Stimulated activated CD8-positive, alpha-beta memory T cell treated with anti-CD3 and anti-CD28 coated beads, Interleukin-4, amount 100 ng/mL, for 24 hours (primary cell): ENCODE results near the gene GPX4.

Experiments
- DNase-seq: peaks from one replicate; pipeline ENCODE4 v3.0.0-alpha.2; 2020; ENCODE audit warnings: low read depth

Gene GPX4

DNA sequence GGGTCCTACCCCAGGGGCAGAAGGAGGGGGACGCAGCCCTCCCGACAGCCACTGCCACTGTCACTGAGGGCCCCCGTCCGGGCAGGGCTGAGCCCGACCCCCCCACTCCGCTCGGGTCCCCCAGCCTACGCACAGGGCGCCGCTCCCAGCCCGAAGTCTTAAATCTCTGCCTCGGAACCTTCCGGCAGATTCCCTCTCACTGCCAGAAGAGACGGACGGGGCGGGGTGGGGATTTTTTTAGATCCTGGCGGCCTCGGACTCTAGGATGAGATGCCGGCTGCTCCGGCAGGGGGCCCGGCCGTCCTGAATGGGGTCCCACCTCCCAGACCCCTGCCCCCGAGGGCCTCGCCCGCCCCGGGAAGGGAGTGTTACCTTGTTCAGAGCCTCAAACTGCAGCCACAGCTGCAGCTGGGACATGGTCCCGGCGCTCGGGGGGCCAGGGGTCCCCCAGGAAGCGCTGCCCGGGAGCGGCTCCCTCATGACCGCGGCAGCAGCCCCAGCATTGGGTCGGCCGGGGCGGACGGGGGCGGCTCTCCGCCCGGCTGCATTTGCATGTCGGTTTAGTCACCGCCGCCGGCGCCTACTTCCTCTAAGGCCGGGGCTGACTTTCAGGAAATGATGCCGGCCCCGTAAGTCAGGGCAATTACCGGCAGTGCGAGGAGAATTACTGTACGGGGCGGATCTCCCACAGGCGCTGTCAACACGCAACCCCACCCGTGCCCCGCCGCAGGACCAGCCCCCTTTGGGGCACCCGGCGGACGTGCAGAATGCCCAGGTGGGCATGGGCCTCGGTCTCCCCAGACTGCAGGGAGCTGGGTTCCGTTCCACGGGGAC is 28.1 kb downstream of the GPX4 start:
- DNase-seq: peak; percentile 78

DNA sequence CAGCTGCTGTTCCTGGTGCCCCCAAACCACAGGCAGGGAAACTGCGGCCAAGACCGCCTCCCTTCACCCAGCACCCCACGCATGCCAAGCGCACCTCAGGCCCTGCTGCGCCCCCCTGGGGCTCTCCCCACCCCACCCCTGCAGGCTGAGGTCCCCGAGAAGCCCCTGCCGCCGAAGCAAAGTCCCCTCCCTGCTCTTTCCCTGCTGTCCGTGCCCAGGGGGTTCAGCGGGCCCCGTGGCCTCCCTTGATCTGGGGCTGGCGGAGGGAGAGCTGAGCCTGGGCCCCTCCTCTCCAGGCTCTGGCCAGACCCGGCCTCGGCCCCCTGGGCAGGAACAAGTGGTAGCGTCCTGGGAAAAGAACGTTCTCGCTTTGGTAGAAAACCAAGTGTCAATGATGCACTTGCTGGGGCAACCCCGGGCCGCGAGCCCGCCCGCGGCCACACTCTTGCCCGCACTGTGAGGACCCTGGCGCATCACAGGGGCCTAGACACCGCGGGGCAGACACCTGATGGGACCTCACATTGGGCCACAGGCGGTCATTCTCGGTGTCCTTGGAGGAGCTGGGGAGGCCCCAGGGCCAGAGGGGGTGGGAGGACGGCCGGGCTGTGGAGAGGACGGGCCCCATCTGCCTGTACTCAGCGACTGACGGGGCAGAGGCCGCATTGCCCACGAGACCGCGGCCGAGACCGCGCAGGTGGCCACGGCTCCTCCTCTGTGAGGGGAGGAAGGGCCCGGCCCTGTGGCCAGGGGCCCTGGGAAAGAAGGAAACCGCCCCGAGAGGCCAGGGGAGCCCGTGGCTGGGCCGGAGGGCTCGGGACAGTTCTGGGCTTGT is 29.0 kb downstream of the GPX4 start:
- no peak for DNase-seq

DNA sequence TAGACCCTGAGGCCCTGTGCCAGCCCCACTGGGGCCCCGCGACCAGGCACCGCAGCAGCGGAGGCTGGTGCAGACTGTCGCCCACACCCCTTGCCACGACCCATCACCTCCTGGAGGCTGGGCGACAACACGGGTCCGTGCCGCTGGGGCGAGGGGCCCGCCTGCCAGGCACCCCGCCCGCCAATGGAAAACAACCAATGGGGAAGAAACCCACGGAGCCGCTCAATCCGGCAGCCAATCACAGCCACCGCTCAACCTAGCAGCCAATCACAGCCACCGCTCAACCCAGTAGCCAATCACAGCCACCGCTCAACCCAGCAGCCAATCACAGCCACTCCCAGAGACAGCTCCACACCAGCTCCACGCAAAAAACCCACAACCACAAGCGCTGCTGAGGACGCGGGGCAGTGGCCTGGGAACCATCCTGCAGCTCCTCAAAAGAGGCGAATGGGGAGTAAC is 29.7 kb downstream of the GPX4 start:
- peak; percentile 72 for DNase-seq

DNA sequence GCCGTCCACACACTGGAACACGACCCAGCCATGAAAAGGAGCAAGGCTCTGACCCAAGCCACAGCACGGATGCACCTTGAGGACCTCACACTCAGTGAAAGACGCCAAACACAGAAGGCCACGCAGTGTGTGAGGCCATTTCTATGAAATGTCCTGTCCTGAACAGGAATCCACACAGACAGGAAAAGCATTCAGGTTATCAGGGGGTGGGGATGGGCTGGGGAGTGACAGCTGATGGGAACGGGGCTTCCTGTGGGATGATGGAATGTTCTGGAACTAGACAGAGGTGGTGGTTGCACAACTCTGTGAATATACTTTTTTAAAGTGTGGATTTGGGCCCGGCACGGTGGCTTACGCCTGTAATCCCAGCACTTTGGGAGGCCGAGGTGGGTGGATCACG is 30.6 kb downstream of the GPX4 start:
- DNase-seq: no peak

DNA sequence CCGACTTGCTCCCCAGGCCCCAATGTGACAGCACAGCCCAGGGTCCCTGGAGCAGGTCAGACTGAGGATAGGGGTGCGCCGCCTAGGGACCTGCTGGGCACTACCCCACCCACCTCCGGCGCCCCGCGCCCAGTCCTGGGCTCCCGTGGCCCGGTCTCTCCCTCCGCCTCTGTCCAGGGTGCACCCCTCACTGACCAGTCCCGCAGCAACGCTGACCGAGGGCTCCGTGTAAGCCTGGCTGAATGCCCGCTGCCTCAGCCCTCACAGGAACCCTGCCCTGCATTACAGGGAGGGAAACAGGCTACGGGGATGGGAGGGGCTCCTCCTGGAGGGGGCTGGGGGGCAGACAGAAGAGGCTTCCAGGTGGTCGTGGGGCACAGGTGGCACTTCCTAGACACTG is 31.7 kb downstream of the GPX4 start:
- no peak for DNase-seq

DNA sequence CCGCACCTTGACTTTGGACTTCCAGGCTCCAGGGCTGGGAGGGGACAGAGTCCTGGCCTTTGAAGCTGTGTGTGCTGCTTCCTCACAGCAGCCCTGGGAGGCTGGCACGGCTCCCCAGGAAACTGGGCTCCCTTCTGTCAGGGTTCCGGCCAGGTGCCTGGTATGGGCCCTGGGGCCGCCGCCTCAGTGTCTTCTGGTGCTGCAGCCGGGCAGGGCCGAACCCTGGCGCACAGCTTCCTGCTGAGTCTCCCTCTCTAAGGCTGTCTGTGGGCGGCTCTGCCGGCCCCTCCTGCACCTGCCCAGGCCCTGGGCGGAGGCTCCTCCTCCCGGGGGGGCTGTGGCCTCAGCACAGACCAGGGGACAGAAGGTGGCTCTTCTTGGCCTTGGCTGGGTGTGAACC is 32.4 kb downstream of the GPX4 start:
- DNase-seq: no peak

DNA sequence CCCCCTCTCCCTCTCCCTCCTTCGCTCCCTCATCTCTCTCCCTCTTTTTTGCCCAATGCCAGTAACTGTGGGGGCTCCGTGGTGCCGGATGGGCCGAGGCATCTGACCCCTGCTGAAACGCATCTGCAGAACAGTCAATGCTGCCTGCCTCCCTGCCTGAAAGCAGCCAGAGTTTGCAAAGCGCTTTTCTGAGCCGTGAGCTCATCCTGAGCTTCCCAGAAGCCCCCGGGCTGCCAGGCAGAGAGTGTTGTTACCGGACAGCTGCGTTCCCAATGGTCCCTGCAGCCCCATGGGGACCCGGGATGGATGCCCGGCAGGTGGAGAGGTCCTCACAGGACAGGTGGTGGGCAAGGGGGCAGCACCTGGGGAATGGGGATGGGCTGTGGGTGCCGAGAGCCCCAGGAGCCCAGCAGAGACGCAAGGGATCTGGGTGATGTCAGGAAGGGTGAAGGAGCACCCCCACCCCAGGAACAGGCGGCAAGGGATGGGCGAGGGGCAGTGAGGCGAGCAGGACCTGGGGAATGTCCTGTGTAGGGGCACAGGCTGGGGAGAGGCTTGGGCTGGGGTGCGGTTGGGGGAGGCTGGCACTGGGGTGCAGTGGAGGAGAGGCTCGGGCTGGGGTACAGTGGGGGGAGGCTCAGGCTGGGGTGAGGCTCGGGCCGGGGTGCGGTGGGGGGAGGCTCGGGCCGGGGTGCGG is 33.0 kb downstream of the GPX4 start:
- DNase-seq: no peak

DNA sequence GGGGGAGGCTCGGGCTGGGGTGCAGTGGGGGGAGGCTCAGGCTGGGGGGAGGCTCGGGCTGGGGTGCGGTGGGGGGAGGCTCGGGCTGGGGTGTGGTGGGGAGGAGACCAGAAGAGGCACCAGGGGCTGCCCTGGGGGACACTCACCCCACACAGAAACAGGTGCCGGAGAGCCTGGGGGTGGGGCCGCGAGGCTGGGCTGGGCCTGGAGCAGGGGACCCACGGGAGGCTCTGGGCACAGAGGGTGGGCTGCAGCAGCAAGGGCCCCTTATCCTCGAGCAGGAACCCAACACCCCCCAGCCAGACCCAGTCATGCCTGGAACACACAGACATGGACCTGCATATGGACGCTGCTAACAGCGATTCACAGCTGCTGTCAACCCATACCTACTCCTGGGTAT is 34.3 kb downstream of the GPX4 start:
- DNase-seq: no peak

DNA sequence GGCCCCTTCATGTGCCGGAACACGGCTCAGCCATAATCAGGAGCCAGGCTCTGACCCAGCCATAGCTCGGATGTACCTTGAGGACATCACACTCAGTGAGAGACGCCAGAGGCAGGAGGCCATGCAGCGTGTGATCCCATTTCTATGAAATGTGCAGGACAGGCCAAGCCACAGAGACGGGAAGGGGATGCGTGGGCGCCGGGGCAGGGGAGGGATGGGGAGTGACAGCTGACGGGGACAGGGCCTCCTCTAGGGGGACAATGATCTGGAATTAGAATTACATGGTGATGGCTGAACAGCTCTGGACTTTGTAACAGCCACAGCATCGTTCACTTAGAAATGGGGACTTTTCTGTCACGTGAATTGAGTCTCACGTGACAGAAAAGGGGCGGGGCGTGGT is 35.3 kb downstream of the GPX4 start:
- no peak for DNase-seq

DNA sequence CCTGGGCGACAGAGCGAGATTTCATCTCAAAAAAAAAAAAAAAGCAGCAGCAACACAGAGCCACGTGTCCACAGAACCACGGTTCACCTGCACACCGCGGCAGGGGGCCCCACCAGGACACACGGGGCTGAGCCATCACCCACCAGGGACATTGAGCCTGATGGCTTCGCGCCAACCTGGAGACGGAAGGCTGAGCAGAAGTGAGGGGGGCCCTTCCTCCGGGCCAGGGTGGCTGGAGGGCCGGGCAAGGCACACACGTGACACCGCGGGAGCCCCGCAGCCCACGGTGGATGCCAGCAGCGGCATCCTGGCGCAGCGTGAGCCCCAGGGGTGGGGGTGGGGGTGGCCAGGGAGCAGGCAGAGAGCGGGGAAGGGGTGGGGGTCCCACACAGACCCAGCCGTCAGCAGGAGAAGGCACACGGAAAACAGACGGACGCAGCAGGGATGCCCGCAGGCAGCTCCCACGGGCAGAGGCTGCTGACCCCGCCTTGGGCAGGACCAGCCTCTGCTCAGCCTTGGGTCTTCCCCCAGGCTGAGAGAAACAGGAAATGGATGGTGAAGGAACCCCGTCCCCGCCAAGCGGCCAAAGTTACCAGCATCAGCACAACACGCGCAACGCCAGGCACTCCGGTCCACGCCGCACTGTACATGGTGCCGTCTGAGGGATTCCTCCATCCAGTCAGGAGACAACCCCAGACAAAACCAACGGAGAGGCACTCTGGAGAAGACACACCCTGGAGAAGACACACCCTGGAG is 36.7 kb downstream of the GPX4 start:
- no peak for DNase-seq

DNA sequence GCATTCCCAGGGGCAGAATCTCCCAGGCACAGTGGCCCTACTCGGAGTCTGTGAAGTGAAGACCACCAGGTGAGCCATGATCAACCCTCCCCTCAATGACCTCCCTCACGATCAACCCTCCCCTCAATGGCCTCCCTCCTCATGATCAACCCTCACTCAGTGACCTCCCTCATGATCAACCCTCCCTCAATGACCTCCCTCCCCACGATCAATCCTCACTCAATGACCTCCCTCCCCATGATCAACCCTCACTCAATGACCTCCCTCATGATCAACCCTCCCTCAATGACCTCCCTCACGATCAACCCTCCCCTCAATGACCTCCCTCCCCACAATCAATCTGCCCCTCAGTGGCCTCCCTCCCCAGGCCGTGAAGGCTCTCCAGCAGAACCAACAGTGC is 38.1 kb downstream of the GPX4 start:
- DNase-seq: no peak

DNA sequence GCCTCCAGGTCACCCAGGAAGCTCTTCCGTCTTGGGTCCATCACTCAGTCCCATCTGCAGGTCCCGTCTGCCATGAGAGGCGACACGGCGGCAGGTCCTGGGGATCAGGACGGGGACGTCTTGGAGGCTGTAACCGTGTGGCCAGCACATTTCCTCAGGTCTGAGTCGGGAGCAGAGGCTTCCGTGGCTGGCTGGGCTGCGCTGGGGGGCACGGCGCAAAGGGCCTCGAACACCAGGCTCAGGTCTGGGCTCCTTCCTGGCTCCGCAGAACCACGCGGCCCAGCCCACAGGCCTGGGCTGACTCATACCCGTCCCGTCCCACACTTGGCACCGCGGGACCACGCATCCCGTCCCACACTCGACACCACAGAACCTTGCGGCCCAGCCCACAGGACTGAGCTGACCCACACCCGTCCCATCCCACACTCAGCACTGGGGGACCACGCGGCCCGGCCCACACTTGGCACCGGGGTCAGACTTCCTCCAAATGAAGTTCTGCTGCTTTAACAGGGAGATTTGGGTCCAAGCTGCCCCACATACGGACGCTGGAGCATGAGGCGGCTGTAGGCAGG is 40.1 kb downstream of the GPX4 start:
- DNase-seq: no peak

DNA sequence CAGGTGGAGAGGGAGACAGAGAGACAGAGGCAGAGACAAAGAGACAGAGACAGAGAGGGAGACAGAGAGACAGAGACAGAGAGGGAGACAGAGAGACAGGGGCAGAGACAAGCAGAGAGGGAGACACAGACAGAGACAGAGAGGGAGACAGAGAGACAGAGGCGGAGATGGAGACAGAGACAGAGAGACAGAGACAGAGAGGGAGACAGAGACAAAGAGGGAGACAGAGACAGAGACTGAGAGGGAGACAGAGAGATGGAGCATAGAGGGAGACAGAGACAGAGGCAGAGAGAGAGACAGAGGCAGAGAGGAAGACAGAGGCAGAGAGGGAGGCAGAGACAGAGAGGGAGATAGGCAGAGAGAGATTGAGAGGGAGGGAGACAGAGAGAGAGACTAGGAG is 40.9 kb downstream of the GPX4 start:
- DNase-seq: no peak

DNA sequence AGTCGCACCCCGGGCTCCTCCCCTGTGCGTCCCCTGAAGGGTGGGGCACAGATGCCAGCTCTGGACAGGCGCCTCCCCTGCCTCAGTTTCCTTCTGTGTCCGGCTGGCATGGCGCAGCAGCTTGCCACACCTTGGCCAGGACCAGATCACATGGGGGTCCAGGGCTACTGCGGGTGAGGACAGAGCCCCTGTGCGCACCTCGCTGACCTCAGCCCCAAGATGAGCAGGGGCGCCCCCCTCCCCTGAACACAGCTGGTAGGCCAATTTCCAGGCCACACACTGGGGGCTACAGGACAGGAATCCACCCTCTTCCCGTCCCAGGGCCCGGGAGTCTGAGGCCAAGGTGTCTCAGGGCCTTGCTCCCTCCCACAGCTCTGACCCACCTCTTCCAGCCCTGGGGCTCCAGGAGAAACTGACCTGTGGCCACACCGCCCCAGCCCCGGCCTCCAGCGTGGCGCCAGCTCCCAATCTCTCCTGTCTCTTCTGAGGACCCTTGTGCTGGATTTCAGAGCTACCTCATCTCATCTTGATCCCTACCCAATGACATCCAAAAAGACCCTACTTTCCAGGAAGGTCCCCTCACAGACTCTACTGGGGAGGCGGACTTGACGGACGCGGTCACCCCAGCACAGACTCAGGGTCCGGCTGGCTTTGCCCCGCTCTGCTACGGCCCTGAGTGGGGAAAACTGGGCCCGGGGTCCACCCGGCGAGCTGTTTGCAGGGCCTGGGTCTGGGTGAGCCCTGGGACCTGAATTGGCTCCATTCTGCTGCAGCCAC is 42.0 kb downstream of the GPX4 start:
- DNase-seq: no peak

DNA sequence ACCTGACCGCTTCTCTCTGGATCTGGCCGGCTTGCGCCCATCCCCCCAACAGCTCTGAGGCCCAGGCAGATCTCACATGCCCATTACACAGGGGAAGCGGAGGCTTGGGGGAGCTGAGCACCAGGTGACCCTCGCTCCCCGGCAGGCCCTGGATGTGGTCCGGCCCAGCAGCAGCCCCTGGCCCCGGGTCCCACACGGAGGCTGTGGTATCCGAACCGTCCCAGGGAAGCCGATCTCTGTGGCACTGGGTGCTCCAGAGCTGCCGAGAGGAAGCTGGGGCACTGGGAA is 42.6 kb downstream of the GPX4 start:
- DNase-seq: no peak

DNA sequence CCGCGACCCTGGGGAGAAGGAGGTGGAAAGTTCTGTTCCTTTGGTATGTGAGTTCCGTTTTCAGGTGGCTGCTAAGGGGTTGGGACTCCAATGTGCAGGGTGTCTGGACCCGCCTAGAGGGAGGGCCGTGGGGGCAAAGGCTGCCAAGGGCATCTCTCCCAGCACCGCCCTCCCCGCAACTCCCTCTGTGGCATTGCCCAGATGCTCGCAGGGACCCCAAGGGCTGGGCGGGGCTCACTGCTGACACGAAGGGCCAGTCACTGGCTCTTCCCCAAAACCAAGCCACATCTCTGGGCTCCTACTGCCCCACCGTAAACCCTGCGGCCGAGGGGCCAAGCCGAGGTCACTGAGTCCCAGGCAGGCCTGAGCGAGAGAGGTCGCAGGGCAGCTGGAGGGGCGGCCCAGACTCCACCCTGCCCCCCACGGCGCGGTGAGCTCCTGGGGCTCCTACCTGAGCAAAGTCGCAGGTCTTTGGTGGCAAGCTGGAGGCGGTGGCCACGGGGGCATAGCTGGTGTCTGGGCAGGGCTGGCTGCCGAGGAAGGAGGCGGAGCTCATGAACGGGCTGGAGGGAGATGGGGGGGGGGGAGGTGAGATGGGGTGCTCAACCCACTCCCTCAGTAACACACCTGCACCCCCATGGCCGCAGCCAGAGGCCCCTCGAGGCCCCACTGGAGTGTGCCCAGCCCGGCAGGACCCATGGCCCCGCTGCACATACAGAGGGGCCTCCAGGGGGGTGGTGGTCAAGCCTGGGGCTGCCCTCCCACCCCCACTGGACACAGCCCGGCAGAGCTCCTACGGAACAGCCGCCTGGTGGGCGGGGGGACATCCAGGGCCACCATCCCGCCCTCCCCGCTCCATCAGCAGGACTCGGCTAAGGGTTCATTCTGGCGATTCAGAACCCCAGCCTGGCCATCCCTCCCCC is 43.3 kb downstream of the GPX4 start:
- DNase-seq: no peak

DNA sequence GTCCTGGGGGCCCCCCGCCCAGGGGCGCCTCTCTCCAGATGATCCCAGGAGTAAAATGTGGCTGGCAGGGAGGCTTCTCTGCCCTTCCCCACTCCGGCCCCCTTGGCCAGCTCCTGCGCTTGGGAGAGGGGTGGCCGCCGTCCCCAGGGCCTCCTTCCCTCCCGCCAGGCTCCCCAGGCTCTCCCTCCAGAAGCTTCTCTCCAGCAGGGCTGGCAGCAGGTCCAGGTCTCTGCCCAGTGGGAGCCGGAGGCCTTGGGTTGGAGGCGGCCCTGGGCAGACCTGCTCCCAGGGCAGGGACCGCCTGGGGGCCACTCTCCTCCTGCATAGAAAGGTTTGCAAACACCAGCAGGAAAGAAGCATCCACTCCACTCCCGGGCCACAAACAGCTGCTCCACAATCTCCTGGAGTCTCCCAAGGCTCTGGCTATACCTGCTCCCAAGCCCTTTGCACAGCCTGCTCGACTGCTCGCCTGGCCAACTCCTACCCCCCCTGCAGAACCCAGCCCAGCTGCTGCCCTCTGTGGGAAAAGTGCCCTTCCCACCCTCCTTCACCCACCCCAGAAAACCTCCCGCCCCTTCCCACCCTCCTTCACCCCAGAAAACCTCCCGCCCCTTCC is 44.2 kb downstream of the GPX4 start:
- no peak for DNase-seq

DNA sequence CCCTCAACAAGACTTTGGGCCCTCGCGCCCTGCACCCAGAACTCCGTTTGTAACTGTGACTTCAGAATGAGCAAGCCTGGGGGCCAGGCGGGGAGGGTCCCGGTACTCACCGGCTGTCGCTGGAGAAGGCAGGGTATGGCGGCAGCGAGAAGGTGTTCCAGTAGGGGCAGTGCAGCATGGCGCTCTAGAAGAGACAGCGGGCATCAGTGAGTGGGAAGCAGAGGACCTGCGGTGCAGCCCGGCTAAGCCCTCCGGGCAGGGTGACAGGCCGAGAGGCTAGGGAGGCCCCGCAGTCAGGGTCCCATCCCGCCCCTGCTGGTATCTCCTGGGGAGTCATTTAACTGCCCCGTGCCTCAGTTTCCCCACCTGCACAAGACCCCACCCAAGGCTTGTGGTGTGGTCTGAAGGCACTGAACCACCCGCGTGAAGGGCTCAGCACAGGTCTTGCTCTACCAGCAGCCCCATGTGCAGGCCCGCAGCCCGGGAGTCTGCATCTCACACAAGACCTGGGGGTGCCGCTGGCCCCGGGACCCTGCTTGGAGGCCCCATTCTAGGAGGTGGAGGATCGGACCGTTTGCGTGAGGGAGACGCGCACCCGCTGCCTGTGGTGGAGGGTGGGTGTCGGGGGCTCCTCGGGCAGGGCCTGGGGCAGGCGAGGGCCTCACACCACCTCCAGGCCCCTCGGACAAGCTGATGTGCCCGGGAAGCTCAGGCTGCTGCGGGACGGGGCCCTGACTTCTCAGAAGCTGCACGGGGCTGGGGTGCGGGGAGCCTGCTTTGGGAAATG is 45.7 kb downstream of the GPX4 start:
- no peak for DNase-seq
